Vagina (tissue), 2 donors: ENCODE results near the gene TMEM63B. TPM values are rescaled to one million over a fixed set of nuclear protein-coding genes. Genes with fewer than 3 reads are reported as not detected.

Source experiments
- DNase-seq, 2 donors: peaks; one replicate each; pipeline ENCODE4 v3.0.0-alpha.2; 2017; ENCODE audit errors: extremely low spot score in 2 of 2
- H3K27ac ChIP-seq: fragments of 200-600 bp; sonication (generic); one replicate; pipeline ENCODE4 v1.5.1; 2019
- H3K27me3 ChIP-seq: fragments of 200-600 bp; sonication (generic); one replicate; pipeline ENCODE4 v1.5.1; 2019
- H3K36me3 ChIP-seq, 2 donors: fragments of 200-600 bp; sonication (generic); one replicate each; pipeline ENCODE4 v1.5.1; 2017 to 2019
- H3K4me1 ChIP-seq: fragments of 200-600 bp; sonication (generic); one replicate; pipeline ENCODE4 v1.5.1; 2019
- H3K4me3 ChIP-seq, 2 donors: fragments of 200-600 bp; sonication (generic); 1 replicate in 1 of 2; 2 replicates in 1 of 2; pipeline ENCODE4 v1.5.1; 2016 to 2019
- H3K9me3 ChIP-seq: fragments of 200-600 bp; sonication (generic); one replicate; pipeline ENCODE4 v1.5.1; 2019
- POLR2A ChIP-seq, 2 donors: fragments of 450-650 bp; IDR thresholded peaks; one replicate each; pipeline ENCODE4 v1.6.1; 2017; ENCODE audit warnings: antibody characterized with exemption in 2 of 2, mild to moderate bottlenecking in 2 of 2, moderate library complexity in 2 of 2
- POLR2AphosphoS5 ChIP-seq, 2 donors: sonication (generic); formaldehyde crosslinking; IDR thresholded peaks; one replicate each; pipeline ENCODE4 v1.9.0; 2017; ENCODE audit warnings: antibody characterized with exemption in 2 of 2, mild to moderate bottlenecking in 2 of 2, low read depth in 1 of 2; ENCODE audit not compliant: insufficient read depth in 1 of 2
- intact Hi-C: fragments of 100-400 bp; cut with DNase I; formaldehyde crosslinking; loops from one replicate; pipeline ENCODE4 v1.15.1; 2023
- total RNA-seq: library from RNA; depleted of rRNA; stranded (reverse); fragments of >200 nt; gene quantifications from one replicate; pipeline ENCODE4 v1.2.3, GENCODE V29; 2016
- TF ChIP-seq, protein P1 (sequence below), 3 experiments: fragments of 450-650 bp in 2 of 3; fragments of 200-600 bp in 1 of 3; sonication (generic) in 1 of 3; IDR thresholded peaks; one replicate each; pipeline ENCODE4 v1.5.1; 2017 to 2019; ENCODE audit warnings: antibody characterized with exemption in 3 of 3, mild to moderate bottlenecking in 2 of 3, moderate library complexity in 2 of 3

TMEM63B gene
- total RNA-seq, 1 donor from 2014 or later = 32.4 TPM

DNA sequence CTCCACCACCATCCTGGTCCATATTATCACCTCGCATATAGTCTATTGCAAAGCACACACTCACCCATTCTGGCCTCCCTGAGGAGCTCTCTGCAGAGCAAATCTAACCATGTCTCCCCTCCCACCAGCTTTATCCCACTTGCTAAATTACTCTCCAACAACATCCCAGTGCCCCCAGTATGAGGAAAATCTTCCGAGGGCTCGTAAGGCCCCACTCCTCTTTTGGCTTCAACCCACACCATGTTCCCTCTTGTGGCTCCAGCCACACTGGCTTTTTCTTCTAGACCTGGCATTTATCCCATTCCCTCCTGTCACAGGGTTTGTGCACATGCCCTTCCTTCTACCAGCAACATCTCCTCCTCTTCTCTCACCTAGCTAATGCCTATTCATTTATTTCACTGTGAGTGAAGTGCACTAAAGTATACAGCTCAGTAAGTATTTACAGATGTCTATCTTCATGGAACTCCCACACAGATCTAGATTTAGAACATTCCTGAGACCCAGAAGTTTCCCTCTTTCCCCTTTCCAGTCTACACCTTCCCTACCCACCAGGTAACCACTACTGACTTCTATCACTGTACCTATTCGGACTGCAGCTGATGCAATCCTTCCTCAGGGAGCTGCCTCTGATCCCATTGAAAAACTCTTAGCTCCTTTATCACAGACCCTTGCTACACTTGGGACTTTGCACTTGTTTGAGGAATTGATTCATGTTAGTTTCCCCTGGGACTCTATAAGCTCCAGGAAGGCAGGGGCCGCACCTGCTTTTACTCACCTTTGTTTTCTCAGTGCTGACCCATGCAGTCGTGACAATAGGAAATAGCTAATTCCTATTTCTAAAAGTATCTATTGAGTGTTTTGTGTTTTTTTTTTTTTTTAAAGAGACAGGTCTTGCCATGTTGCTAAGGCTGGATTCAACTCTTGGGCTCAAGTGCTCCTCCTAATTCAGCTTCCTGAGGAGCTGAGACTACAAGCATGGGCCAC, 15.6 kb upstream of the TMEM63B start:
- intact Hi-C loops = no loop called here
- H3K4me3 ChIP-seq = no peak overlapping the region
- no peak overlapping the region for H3K27ac ChIP-seq
- peaks cover 33% of the 10 kb centered on the region for H3K4me1 ChIP-seq
- TF ChIP-seq POLR2AphosphoS5 (IDR thresholded peaks at IDR 0.05; ENCODE audit: insufficient read depth in 1 of 2, low read depth in 1 of 2) (no peak), POLR2A (IDR thresholded peaks at IDR 0.05) (no peak)
- TF ChIP-seq, protein P1, sequence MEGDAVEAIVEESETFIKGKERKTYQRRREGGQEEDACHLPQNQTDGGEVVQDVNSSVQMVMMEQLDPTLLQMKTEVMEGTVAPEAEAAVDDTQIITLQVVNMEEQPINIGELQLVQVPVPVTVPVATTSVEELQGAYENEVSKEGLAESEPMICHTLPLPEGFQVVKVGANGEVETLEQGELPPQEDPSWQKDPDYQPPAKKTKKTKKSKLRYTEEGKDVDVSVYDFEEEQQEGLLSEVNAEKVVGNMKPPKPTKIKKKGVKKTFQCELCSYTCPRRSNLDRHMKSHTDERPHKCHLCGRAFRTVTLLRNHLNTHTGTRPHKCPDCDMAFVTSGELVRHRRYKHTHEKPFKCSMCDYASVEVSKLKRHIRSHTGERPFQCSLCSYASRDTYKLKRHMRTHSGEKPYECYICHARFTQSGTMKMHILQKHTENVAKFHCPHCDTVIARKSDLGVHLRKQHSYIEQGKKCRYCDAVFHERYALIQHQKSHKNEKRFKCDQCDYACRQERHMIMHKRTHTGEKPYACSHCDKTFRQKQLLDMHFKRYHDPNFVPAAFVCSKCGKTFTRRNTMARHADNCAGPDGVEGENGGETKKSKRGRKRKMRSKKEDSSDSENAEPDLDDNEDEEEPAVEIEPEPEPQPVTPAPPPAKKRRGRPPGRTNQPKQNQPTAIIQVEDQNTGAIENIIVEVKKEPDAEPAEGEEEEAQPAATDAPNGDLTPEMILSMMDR (IDR thresholded peaks at IDR 0.05) = no peak
- H3K36me3 ChIP-seq = peaks cover 0 to 39% of the 10 kb centered on the region in 2 donors
- DNase-seq = no peak
- no peaks in the 10 kb centered on the region for H3K9me3 ChIP-seq
- no peaks in the 10 kb centered on the region for H3K27me3 ChIP-seq

DNA sequence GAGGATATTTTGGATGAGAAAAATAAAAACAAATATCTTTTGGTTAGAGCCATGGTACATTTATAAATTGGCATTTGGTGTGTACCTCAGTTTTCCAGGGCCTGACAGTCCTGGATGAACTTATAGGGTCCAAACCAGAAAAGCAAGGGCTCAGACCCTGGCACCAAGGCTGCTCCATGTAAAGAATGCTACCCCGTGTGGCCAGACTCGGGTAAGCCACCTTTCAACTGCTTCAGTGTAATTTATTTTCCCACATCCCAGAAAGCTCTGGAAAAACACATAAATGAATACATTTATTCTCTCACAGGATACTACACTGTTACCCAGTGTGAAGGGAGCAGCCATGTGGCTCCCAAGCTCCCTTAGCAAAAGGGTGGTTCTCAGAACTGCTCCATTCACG, 13.9 kb upstream of the TMEM63B start:
- Histone ChIP-seq H3K9me3 (no peaks in the 10 kb centered on the region), H3K4me3 (no peak overlapping the region), H3K4me1 (peaks cover 41% of the 10 kb centered on the region), H3K27ac (no peak overlapping the region), H3K36me3 (peaks cover 0 to 39% of the 10 kb centered on the region in 2 donors), H3K27me3 (no peaks in the 10 kb centered on the region)
- DNase-seq = no peak
- TF ChIP-seq POLR2AphosphoS5 (IDR thresholded peaks at IDR 0.05; ENCODE audit: insufficient read depth in 1 of 2, low read depth in 1 of 2) (no peak), POLR2A (IDR thresholded peaks at IDR 0.05) (no peak)
- TF ChIP-seq, protein P1 (IDR thresholded peaks at IDR 0.05) = no peak
- intact Hi-C loops = no loop called here

DNA sequence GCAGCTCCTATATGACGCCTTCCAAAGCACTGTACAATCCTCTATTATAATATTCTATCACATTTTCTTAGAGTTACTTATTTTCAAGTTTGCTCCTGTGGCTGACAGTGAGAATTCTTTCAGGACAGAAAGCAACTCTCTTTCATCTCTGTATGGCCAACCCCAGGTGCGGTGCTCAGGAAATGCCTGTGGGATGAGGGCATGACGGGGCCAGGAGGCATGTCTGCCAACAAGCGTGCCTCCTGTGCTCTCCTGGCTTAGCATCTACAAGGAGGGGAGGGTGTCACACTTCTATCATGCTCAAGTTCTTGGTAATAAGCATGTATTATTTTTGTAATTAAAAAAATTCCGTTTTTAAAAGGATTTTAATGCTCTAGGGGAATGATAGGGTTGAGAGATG, 11.5 kb upstream of the TMEM63B start:
- DNase-seq = no peak
- TF ChIP-seq POLR2AphosphoS5 (IDR thresholded peaks at IDR 0.05; ENCODE audit: insufficient read depth in 1 of 2, low read depth in 1 of 2) (no peak), POLR2A (IDR thresholded peaks at IDR 0.05) (no peak)
- TF ChIP-seq, protein P1 (IDR thresholded peaks at IDR 0.05) = no peak
- Histone ChIP-seq H3K27ac (peak overlapping the region; percentile 58), H3K27me3 (no peaks in the 10 kb centered on the region), H3K9me3 (no peaks in the 10 kb centered on the region), H3K36me3 (peaks cover 0 to 33% of the 10 kb centered on the region in 2 donors), H3K4me3 (no peak overlapping the region), H3K4me1 (peaks cover 56% of the 10 kb centered on the region)
- intact Hi-C loops = no loop called here

DNA sequence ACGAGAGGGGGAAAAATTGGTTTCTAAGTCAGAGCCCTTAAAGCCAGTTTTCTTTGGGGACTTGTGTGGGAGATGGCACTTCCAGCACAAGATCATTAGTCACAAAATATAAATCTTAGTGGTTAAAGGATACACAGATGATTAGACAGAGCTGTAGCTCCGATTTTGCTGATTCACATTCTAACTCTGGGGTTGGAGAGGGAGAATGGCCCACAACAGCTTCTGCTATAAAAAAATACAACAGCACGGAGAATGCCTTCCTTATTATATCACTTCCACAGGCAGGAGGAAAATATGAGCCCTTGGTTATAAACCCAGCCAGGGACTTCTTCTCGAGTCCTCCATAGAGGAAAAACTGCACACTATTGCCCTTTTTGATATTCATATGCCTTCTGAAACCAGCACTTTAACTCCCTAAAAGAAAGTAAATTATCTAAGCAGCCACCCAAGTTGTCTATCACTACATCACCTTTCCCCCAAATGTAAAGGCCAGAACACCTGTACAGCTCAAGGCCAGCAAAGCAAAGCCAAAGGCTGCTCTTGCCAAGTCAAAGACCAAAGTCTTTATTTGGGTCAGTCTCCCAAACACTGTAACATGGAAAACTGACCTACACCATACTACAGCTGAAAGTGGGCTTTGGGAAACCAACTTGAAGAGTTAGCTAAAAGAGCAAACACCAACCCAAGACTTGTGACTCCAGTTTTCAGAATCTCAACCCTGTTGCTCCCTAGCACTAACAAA, 10.5 kb upstream of the TMEM63B start:
- H3K36me3 ChIP-seq = peaks cover 0 to 26% of the 10 kb centered on the region in 2 donors
- DNase-seq = no peak
- no peaks in the 10 kb centered on the region for H3K27me3 ChIP-seq
- H3K4me3 ChIP-seq = no peak overlapping the region
- H3K9me3 ChIP-seq = no peaks in the 10 kb centered on the region
- peak overlapping the region; percentile 58 for H3K27ac ChIP-seq
- TF ChIP-seq POLR2AphosphoS5 (IDR thresholded peaks at IDR 0.05; ENCODE audit: insufficient read depth in 1 of 2, low read depth in 1 of 2) (no peak), POLR2A (IDR thresholded peaks at IDR 0.05) (no peak)
- TF ChIP-seq, protein P1 (IDR thresholded peaks at IDR 0.05) = no peak
- H3K4me1 ChIP-seq = peaks cover 60% of the 10 kb centered on the region
- intact Hi-C loops = no loop called here
